Testis (tissue), 3 donors: ENCODE results near the gene MYO18A. TPM values are rescaled to one million over a fixed set of nuclear protein-coding genes. Genes with fewer than 3 reads are reported as not detected.

Experiments used
- DNase-seq: peaks from one replicate; pipeline ENCODE4 v3.0.0-alpha.2; 2019
- H3K27ac ChIP-seq, 2 donors: fragments of 200-600 bp; sonication (generic); one replicate each; pipeline ENCODE4 v1.5.1; 2019
- H3K27me3 ChIP-seq: fragments of 200-600 bp; sonication (generic); one replicate; pipeline ENCODE4 v1.5.1; 2019
- H3K36me3 ChIP-seq: fragments of 200-600 bp; sonication (generic); one replicate; pipeline ENCODE4 v1.5.1; 2017; ENCODE audit warnings: low read depth; ENCODE audit errors: missing control alignments
- H3K4me1 ChIP-seq: fragments of 200-600 bp; sonication (generic); one replicate; pipeline ENCODE4 v1.5.1; 2019
- H3K4me3 ChIP-seq, 2 donors: fragments of 200-600 bp; sonication (generic); one replicate each; pipeline ENCODE4 v1.5.1; 2017 to 2019
- H3K9me3 ChIP-seq: fragments of 200-600 bp; sonication (generic); one replicate; pipeline ENCODE4 v1.5.1; 2017
- POLR2A ChIP-seq: fragments of 450-650 bp; IDR thresholded peaks from one replicate; pipeline ENCODE4 v1.6.1; 2017; ENCODE audit warnings: antibody characterized with exemption, mild to moderate bottlenecking, moderate library complexity
- WGBS, 2 donors: methylation state at CpG; one replicate each; pipeline ENCODE4 v1.1.5; 2018; 5-methylcytosine and 5-hydroxymethylcytosine counted together
- intact Hi-C: fragments of 100-400 bp; cut with DNase I; formaldehyde crosslinking; loops from one replicate; pipeline ENCODE4 v1.15.1; 2023; ENCODE audit warnings: low total_unique reads
- polyA plus RNA-seq: library from polyadenylated mRNA; stranded (reverse); fragments of 350-450 nt; fragmentation: Illumina TruSeq; extraction: RNeasy Lipid Tissue Mini Kit (QIAGEN cat#74804); gene quantifications from one replicate; pipeline ENCODE4 v1.2.3, GENCODE V29; 2014; ENCODE audit warnings: low read depth, low replicate concordance; ENCODE audit not compliant: insufficient read depth
- total RNA-seq, 2 donors: library from RNA; depleted of rRNA; stranded (reverse); fragments of >200 nt; gene quantifications; one replicate each; pipeline ENCODE4 v1.2.3, GENCODE V29; 2016
- TF ChIP-seq, protein P1 (sequence below), 3 experiments: fragments of 450-650 bp in 2 of 3; fragments of 200-600 bp in 1 of 3; sonication (generic) in 1 of 3; IDR thresholded peaks; one replicate each; pipeline ENCODE4 v1.5.1; 2016 to 2019; ENCODE audit warnings: antibody characterized with exemption in 3 of 3, mild to moderate bottlenecking in 2 of 3, moderate library complexity in 1 of 3

Gene MYO18A
- total and polyA plus RNA-seq, 3 donors from 2014 or later = 89.1 to 154 (median 91.1) TPM

DNA sequence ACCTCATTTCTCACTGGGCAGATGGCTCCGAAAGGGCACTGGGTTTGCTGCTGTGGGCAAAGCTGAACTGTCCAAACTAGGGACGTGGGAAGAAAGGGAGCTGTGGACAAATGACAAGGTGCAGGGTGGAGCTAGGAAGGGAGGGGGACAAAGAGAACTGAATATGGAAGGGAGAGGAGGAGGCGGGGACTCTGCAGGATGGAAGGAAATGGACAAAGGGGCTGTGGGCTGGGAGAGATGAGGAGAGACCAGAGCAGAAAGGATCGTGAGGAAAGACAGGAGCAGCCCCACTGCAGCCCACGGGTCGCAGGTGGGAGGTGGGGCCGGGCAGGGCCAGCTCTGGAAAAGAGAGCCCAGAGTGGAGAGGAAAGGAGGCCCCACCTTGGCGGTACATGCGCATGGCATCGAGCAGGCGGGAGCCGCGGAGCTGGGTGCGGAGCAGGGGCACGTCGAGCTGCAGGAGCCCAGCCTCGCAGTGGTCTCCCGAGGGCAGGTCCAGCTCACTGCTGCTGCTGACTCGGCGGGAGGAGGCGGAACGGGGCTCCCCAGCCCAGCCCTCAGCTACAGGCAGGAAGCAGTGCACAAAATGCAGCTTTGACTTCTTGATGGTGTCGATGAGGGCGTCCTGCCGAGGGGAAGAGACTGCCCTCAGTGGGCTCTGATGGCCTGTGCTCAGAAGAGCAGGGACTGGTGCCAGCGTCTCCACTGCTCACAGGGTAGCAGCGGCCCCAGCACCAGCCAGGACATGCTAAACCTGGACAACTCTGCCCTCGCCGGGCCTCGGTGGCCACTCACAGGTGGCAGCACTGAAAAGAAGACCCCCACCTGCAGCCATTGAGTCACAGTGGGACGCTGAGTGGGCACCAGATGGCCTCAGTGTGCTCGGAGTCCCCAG is 70.5 kb downstream of the MYO18A start:
- peaks cover 7% of the 10 kb centered on the region for H3K4me1 ChIP-seq
- H3K36me3 ChIP-seq = no peaks in the 10 kb centered on the region
- H3K27ac ChIP-seq = no peak overlapping the region
- no peaks in the 10 kb centered on the region for H3K9me3 ChIP-seq
- no peak overlapping the region for H3K4me3 ChIP-seq
- WGBS, 2 donors = 83 to 86% methylated on average over 24 to 32 of the region's 32 CpGs
- no peaks in the 10 kb centered on the region for H3K27me3 ChIP-seq
- DNase-seq = no peak
- intact Hi-C loops = loop anchor here (5.0 kb wide), 1 partner anchor 142 kb away; no protein-coding TSS in a partner anchor
- TF ChIP-seq, protein P1, sequence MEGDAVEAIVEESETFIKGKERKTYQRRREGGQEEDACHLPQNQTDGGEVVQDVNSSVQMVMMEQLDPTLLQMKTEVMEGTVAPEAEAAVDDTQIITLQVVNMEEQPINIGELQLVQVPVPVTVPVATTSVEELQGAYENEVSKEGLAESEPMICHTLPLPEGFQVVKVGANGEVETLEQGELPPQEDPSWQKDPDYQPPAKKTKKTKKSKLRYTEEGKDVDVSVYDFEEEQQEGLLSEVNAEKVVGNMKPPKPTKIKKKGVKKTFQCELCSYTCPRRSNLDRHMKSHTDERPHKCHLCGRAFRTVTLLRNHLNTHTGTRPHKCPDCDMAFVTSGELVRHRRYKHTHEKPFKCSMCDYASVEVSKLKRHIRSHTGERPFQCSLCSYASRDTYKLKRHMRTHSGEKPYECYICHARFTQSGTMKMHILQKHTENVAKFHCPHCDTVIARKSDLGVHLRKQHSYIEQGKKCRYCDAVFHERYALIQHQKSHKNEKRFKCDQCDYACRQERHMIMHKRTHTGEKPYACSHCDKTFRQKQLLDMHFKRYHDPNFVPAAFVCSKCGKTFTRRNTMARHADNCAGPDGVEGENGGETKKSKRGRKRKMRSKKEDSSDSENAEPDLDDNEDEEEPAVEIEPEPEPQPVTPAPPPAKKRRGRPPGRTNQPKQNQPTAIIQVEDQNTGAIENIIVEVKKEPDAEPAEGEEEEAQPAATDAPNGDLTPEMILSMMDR (IDR thresholded peaks at IDR 0.05) = no peak
- TF ChIP-seq POLR2A = no peak

DNA sequence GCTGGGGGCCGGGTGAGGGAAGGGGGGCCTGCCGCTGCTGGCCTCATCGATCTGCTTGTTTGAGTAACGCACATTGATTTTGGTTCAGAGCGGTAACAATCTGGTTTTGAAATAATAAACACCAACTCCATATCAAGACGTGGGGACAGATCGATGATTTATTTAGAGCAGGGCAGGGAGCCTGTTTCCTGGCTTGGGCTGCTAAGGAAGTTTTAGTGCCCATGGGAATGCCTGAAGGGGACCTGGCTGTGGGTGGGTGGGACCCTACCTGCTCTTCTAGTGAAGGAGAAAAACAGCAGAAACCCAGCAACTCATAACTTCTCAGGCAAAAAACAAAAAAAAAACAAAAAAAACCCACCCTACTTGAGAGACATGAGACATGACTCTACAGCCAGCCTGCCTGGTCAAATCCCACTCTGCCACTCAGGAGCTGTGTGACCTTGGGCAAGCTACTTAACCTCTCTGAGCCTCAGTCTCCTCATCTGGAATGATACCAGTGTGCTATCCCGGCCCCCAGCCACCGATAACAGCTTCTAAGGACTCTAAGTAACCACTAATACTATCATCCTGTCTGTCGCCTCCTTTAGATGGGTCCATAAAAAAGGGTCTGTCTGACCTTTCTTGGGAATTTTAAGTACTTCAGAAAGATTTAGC is 71.2 kb downstream of the MYO18A start:
- Histone ChIP-seq H3K27me3 (no peaks in the 10 kb centered on the region), H3K4me1 (peaks cover 7% of the 10 kb centered on the region), H3K9me3 (no peaks in the 10 kb centered on the region), H3K4me3 (no peak overlapping the region), H3K36me3 (no peaks in the 10 kb centered on the region), H3K27ac (no peak overlapping the region)
- TF ChIP-seq, protein P1 (IDR thresholded peaks at IDR 0.05) = no peak
- no peak for TF ChIP-seq POLR2A
- 64 to 73% methylated on average over 8 to 10 of the region's 10 CpGs for WGBS, 2 donors
- intact Hi-C loops = loop anchor here (5.0 kb wide), 1 partner anchor 142 kb away; no protein-coding TSS in a partner anchor
- DNase-seq = no peak

DNA sequence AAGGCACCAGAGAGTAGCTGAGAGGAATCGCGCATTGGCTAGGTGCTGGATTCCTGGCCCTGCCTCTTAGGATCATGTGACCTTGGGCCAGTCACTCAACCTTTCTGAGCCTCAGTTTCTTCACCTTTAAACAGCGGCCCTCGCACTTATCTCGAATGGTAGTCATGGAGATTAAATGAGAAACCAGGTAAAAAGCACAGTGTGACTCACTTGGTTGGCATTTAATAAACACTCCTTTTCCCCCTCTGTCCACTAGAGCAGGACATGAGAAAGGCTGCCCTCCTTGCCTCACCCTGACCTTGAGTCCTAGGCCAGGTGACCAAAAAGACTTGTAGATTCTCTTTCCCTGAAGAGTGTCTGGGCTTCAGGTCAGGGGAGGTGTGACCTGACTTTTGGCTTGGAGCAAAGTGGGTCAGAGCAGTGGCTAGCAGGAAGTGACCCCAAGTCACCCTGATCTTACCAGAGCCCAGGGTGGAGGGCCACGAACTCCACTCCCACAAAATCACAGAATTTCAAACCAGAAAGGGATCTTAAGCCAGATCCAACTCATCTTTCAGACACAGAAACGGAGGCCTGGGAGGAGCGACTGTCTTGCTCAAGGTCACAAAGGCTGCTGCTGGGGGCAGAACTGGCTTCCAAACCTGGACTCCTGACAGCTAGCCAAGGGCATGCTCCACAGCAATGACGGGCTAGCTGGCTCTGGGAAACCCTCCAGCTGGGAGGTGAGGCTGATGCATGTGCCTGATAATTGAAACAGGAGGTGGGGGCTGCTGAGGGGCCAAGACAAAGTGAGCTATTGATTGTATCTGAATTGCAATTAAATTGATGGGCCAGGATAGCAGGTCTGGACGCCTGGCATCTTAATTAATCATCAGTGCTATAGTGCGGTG is 72.0 kb downstream of the MYO18A start:
- H3K4me3 ChIP-seq = no peak overlapping the region
- H3K36me3 ChIP-seq = no peaks in the 10 kb centered on the region
- H3K27me3 ChIP-seq = no peaks in the 10 kb centered on the region
- H3K9me3 ChIP-seq = no peaks in the 10 kb centered on the region
- intact Hi-C loops = loop anchor here (5.0 kb wide), 1 partner anchor 141 kb away; no protein-coding TSS in a partner anchor
- 54 to 65% methylated on average over 11 of the region's 11 CpGs for WGBS, 2 donors
- DNase-seq = peak; percentile 82
- peaks cover 7% of the 10 kb centered on the region for H3K4me1 ChIP-seq
- TF ChIP-seq, protein P1 (IDR thresholded peaks at IDR 0.05) = no peak
- TF ChIP-seq POLR2A = no peak
- peak overlapping the region in 1 of 2 donors; percentile 34 for H3K27ac ChIP-seq

DNA sequence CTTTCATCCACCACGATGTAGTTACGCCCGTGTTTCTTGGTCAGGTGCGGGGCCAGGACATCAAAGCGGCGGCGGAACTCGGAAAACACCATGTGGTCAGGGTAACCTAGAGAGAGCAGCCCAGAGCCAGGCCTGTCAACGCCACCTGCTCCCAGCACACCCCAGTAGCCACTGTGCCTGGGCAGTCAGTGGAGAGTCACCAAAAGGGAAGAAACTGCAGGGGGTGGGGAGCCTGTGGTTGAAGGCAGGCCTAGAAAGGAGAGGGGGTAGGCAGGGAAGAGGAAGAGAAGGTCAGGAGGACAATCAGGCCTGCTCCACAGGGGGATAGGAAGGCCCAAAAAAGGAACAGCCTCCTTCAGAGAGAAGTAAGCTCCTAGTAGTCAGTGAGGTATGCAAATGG is 73.1 kb downstream of the MYO18A start:
- DNase-seq = no peak
- peaks cover 7% of the 10 kb centered on the region for H3K4me1 ChIP-seq
- no peaks in the 10 kb centered on the region for H3K9me3 ChIP-seq
- no peaks in the 10 kb centered on the region for H3K27me3 ChIP-seq
- no peaks in the 10 kb centered on the region for H3K36me3 ChIP-seq
- TF ChIP-seq, protein P1 (IDR thresholded peaks at IDR 0.05) = no peak
- TF ChIP-seq POLR2A = no peak
- H3K4me3 ChIP-seq = no peak overlapping the region
- intact Hi-C loops = loop anchor here (5.0 kb wide), 1 partner anchor 140 kb away; no protein-coding TSS in a partner anchor
- 90 to 95% methylated on average over 9 of the region's 9 CpGs for WGBS, 2 donors
- H3K27ac ChIP-seq = no peak overlapping the region
